HS-5 (cell line): ENCODE data around the gene KCNT1.
"Not testable (repeated sequence)": the region's sequence is repeated elsewhere in the genome, so short reads cannot be mapped to it uniquely, and the experiment has no call there.

Experiments
- DNase-seq: peaks from one replicate; pipeline ENCODE4 v3.0.0-alpha.2; 2012; ENCODE audit warnings: low read depth

Gene KCNT1

DNA sequence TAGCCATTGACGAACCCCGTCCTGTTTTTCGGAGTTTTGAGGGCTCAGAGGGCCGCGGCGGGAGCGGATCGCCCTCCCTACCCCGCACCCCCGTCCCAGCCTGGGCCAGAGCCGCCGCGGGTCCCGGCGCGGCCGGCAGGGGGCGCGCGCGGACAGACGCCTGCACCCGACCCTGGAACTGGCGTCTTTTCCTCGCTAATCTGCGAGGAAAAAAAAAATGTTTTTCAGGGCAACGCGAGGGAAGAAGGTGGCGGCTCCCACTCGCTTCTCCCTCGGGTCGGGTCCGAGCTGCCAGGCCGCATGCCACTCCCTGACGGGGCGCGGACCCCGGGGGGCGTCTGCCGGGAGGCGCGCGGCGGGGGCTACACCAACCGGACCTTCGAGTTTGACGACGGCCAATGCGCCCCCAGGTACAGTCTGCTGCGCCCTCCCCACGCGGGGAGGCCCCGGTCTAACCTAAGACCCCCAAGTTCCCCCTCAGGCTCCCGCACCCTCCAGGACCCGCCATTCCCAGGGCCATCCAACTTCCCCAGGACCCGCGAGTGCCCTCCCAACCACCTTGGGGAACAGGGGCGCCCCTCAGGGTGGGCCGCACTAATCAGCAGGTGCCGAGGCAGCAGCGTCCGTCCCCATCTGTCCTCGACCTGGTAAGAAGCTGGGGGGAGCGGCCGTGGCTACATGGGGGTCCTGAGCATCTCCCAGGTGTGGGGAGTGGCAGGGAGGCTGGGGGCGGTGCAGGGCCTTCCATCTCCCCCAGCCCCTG lies at the start of gene KCNT1:
KCNT1 (plus strand) TSS at position 227 of the 763 bp plus-strand sequence; CDS start at position 301, 74 bp downstream.
- DNase-seq = no peak

DNA sequence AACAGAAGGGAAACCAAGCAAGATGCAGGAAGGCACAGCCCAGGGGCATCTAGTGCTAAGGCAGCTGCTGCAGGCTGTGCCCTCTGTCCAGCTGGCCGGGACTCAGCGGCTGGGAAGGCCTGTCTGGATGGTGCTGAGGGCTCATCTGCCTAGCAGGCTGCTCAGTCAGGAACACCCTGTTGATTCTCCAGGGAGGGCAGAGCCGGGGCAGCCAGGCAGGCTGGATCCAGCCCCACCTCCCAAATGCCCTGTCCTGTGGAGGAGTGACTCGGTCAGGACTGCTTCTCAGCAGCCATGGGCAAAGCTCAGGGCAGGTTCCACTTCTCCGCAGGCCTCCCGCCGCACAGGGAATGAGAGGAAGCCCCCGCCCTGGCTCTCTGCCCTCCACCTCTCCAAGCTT lies 46.7 kb upstream of the KCNT1 start:
- no peak for DNase-seq

DNA sequence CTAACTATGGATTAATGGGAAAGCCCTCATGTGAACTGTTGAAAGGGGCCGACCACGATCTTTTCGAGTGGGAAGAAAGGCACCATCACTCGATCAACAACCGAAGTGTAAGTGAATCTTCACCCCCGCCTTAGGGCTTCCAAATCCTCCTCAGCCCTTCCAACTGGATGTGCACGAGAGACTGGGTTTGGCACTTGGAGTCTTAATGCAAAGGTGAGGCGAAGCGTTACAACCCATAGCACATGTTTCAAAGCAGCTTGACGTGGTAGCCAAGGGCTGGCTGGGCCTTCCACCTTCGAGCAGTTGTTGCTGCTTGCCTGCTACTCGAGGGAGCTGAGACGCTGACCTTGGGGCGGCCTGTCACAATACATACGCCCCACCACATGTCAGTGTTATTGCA lies 44.6 kb upstream of the KCNT1 start:
- no peak for DNase-seq

GRCh38 chr9:135659252-135659651 lies 42.7 kb upstream of the KCNT1 start:
- no peak for DNase-seq

GRCh38 chr9:135660407-135660806 lies 41.6 kb upstream of the KCNT1 start:
- DNase-seq = no peak

DNA sequence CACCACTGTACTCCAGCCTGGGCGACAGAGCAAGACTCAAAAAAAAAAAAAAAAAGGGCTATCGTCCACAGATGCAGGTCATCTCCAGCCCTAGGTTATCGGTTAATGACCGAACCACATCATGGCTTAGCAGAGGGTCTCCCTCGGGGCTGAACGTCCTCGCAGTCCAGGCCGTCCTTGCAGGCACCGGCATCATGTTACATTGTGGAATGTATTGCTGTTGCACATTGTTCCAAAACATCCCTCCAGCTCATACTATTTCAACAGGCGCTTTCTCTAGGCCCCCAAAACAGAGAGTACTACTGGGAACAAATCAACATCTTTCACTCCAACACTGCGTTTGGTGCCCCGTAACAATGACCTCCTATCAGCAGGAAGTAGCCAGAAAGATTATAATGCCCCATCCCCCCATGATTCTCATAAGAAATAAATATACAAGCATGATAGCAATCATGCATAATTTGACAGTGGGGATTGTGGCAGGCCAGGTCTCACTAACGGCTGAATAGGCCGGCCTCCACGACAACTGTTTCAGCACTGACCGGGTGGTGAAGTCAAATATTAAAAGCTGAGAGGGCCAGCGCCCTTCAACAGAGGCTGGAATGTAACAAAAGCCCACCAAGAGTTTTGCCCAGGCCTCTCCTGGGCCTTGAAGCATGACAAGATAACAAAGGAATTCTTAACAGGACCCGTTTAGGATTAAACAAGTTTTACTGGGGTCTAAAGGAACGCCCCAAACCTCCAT lies 40.0 kb upstream of the KCNT1 start:
- DNase-seq = no peak

GRCh38 chr9:135662758-135663450 lies 39.1 kb upstream of the KCNT1 start, which contains the start of gene LCN9:
Gene LCN9 (plus strand): TSS chr9:135663309. CDS start chr9:135663322, 13 bp downstream.
- DNase-seq = no peak

GRCh38 chr9:135663451-135663770 lies 38.6 kb upstream of the KCNT1 start:
- no peak for DNase-seq

DNA sequence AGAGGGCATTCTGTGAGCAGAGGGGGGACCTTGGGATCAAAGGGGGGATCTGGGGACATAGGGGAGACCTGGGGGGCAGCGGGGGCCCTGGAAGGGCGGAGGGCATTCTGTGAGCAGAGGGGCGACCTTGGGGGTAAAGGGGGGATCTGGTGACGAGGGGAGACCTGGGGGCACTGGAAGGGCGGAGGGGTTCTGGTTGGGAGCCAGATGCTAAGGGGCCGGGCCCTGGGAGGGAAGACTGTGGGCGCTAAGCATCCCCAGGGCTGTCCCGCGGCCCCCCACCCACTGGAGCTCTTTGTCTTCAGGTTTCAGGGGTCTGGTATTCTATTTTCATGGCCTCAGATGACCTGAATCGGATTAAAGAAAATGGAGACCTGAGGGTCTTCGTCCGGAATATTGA lies 38.1 kb upstream of the KCNT1 start:
- no peak for DNase-seq

DNA sequence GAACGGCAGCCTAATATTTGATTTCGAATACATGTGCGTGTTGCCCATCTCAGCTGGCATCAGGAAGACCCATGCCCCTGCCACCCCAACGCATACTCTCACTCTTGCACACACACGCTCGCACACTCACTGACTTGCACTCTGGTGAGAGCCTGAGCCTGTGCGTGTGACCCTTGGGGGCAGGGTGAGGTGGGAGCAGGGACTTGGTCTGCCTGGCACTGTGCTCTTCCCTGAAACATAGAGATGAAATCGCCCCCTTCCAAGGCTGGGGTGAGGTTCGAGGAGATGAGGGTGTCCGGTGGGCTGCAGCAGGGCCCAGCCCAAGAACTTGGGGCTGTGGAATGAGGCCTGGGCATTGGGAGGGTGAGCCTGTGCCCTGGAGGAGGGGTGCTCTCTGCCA lies 37.7 kb upstream of the KCNT1 start:
- DNase-seq = no peak

DNA sequence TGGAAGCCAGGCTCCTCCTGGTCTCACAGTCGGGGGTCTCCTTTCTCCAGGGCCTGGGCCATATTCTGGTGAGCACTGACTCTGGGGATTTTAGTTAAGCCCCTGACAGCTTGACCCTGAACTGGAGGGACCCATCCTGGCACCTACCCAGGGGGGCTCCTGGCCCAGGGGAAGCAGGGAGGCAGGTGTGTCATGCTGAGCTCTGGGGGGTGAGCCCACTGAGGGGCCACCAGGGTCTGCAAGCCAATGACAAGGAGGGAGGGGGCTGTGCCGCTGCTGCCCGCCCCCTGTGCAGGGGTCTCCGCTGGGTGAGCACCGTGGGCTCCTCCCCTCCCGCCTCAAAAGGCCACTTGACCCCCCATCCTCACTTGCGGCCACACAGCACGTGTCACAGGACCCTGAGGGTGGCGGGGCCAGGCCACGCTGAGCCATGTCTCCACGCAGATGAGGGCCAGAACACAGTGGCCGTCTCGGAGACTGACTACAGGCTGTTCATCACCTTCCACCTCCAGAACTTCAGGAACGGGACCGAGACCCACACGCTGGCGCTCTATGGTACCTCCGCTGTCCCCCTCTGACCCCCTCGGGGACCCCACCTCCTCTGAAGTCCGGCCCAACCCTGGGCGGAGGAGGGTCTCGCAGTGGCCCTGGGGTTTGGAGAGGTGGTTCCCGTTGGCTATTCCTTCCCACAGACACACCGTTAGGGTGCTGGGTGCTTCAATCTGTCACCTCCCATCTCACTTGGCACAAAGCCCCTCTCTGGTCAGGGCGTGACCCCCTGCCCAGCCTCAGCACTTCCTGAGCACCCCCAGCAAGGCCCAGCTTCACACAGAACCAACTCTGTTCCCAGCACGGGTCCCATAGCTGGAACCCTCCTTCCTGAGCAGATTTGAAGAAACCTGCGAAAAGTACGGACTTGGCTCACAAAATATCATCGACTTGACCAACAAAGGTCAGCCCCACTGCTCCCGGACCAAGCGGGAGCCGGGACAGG lies 36.9 kb upstream of the KCNT1 start:
- no peak for DNase-seq

GRCh38 chr9:135665795-135666189 lies 36.2 kb upstream of the KCNT1 start:
- no peak for DNase-seq

DNA sequence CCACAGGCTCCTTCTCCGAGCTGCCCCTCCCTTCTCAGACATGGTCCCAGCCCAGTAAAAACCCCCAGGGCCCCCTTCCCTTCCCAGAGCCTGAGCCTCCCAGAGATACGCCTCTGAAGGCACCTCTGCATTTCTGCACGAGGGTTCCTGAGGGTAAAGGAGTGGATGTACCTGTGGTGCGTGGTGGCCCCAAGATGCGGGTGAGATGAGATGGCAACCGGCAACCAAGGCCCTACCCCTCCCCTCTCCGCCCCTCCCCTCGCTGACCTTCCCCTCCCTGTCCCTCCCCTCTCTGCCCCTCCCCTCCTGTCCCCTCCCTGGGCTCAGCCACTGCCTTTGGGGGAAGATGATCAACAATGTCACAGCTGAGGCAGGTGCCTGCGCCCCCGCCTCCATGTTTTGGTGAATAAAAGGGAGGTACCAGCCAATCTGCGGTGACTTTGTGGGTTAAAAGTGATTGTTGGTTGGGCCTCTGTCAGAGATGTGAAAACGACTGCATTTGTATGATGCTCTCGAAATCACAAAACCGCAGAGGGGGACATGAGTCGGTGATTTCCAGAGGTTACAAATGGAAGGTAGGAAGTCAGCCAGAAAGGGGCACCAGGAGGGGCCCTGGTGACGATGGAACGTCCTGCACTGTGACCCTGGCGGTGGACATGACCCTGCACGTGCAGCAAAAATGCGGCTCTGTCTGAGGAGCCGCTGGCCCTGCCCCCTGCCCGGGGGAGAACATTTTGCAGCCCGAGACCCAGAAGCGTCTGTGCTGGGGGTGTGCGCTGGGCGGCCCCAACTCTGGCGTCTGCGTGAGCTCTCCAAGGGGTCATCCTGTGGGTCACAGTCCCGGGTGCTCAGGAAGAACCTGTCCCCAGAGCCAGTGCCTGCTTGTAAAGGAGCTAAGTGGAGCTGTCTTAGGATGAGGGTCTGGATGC lies 35.2 kb upstream of the KCNT1 start:
- no peak for DNase-seq

DNA sequence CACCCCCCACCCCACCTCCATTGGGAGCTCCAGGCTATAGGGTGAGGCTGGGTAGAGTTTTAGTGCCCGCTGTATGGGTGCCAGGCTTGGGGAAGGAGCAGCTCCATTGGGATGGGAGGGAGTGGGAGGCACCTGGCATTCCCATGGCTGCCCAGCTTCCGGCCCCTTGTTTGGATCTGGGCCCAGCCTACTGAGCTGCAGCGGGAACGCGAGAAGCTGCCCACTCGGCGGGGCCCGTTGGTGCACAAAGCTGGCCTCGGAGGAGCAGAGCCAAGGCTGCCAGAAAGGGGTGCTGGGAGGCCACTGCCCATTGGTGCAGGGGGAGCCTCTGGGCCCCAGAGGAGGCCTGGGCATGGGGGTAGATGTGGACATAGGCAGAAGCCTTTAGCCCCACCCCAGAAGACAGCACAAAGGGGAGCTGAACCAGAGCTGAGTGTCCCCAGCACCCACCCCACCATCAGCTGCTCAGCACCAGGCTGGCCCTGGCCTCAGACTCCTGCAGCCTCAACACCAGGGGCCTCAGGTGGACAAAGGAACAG lies 34.5 kb upstream of the KCNT1 start:
- DNase-seq = no peak

- DNase-seq = not testable (repeated sequence)
Observed at GRCh38 chr9:135669018-135669417, 33.0 kb upstream of the KCNT1 start.

DNA sequence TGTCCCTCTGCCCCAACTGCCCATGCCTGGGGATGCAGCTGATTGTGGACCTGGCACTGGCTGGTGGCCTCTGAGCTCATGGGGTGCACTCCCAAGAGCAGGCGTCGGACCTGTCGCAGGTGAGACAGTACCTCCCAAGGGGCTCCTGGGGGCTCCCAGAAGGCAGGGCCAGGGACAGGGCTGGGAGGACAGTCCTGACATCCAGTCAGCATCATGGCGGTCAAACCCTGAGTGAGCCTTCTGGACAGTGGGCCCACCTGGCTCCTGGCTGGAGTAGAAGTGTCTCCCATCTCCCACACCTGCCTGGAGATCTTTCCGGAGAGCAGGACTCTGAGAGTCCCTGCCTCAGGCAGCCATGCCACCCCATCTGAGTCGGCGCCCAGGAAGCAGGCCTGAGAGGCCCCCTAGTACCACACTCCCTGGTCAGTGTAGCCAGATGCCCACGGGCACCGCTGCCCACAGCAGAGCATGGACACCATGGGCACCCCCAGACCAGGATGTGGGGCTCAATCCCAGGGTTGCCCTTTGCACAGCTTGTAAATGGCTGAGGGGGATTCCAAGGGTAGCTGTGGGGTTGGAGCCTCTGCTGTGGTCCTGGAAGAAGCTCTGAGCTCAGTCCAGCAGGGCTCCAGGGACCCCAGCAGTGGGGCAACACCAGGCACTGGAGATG lies 32.2 kb upstream of the KCNT1 start:
- DNase-seq = no peak

DNA sequence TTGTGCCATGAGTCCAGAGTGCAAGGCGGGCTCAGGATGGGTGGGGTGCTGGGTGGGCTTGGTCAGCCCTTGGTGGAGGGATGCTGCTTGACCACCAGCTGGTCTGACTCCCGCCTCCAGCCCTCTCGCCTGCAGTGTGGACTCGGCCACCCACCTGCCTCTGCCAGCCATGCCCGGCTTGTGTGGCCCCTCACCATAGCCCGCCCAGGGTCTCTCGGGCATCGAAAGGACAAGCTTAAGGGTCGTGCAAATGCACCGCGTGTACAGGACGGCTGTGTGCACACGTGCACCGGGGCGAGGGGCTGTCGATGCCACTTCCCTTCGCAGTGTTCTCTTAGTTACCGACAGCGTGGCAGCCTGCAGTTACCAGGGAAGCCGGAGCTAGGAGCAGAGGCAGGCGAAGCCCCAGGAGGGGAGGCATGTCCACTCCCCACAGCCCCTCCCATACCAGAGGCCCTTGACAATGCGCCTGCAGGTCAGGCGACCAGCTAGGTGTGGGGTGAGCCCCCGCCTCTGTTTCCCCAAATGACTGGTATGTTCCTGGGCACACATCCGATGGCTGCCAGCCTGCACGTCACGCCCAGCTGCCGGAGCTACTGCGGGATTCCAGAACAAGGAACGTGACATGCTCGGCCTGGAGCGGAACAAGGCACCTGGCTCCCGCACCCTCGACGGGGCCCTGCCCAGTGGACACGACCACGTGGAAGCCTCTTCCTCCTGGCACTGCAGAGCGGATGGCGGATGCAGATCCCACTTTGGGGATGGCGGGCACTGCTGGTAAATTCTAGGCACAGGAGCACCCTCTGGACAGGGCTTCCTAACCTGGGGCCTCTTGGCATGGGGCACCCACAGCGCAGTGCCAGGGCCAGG lies 31.0 kb upstream of the KCNT1 start:
- no peak for DNase-seq

- DNase-seq = no peak
Observed at GRCh38 chr9:135671591-135672041, 30.4 kb upstream of the KCNT1 start.

- not testable (repeated sequence) for DNase-seq
Observed at GRCh38 chr9:135672786-135673185, 29.2 kb upstream of the KCNT1 start.
